ENCODE data around the gene BICRAL. TPM values are rescaled to one million over a fixed set of nuclear protein-coding genes. Genes with fewer than 3 reads are reported as not detected.
"Not testable (repeated sequence)": the region's sequence is repeated elsewhere in the genome, so short reads cannot be mapped to it uniquely, and the experiment has no call there.

BICRAL gene
- total RNA-seq, 3 donors from 2014 or later (not counting 1 experiment from before 2014, with no cell fraction given), result 31.1 to 43.4 (median 37.1) TPM

GRCh38 chr6:42769836-42770235 lies 12.0 kb upstream of the BICRAL start:
- H3K9me3 Mint-ChIP-seq, result no peaks in the 10 kb centered on the region
- H3K27ac ChIP-seq (ENCODE audit: low read length), result peak overlapping the region; percentile 98
- H3K9me3 ChIP-seq (ENCODE audit: control insufficient read depth, insufficient read depth, low read length), result no peaks in the 10 kb centered on the region
- peak overlapping the region; percentile 96 to 98 for H3K27ac Mint-ChIP-seq
- ATAC-seq (no peak), DNase-seq (peak in 1 of 2 donors; percentile 41)
- H3K27me3 ChIP-seq (ENCODE audit: control insufficient read depth, insufficient read depth, low read length), result no peaks in the 10 kb centered on the region
- peaks cover 75 to 79% of the 10 kb centered on the region in 2 donors for H3K4me1 Mint-ChIP-seq
- intact Hi-C loops (cut with micrococcal nuclease), result loop anchor here (5.0 kb wide), 2 partner anchors 52 to 612 kb away; no protein-coding TSS in a partner anchor
- peaks cover 0 to 3% of the 10 kb centered on the region in 2 donors for H3K27me3 Mint-ChIP-seq (ENCODE audit: low read depth in 2 of 2)
- no peak for TF ChIP-seq CTCF (IDR thresholded peaks at IDR 0.05)
- H3K4me3 Mint-ChIP-seq, result peak overlapping the region; percentile 38
- no peaks in the 10 kb centered on the region for H3K36me3 ChIP-seq (ENCODE audit: control insufficient read depth, insufficient read depth, low read length)
- peaks cover 73% of the 10 kb centered on the region for H3K4me1 ChIP-seq (ENCODE audit: control insufficient read depth, insufficient read depth, low read length)
- WGBS (ENCODE audit: insufficient coverage), result 100% methylated on average over 2 of the region's 2 CpGs
- H3K4me3 ChIP-seq (ENCODE audit: low read length), result no peak overlapping the region
- H3K36me3 Mint-ChIP-seq, result no peaks in the 10 kb centered on the region

- no peaks in the 10 kb centered on the region for H3K9me3 ChIP-seq (ENCODE audit: control insufficient read depth, insufficient read depth, low read length)
- no peaks in the 10 kb centered on the region for H3K27me3 ChIP-seq (ENCODE audit: control insufficient read depth, insufficient read depth, low read length)
- no peaks in the 10 kb centered on the region for H3K9me3 Mint-ChIP-seq
- peaks cover 78% of the 10 kb centered on the region for H3K4me1 ChIP-seq (ENCODE audit: control insufficient read depth, insufficient read depth, low read length)
- H3K4me3 ChIP-seq (ENCODE audit: low read length), result peak overlapping the region; percentile 17
- no peak for TF ChIP-seq CTCF (IDR thresholded peaks at IDR 0.05)
- H3K36me3 Mint-ChIP-seq, result no peaks in the 10 kb centered on the region
- intact Hi-C loops (cut with micrococcal nuclease), result loop anchor here (1.0 to 5.0 kb wide), 4 partner anchors 11 to 611 kb away; partner anchors contain the start of genes BICRAL and TBCC
- WGBS (ENCODE audit: insufficient coverage), result 19% methylated on average over 2 of the region's 3 CpGs
- ATAC-seq (peak; percentile 14 to 29 (median 20)), DNase-seq (peak in 1 of 2 donors; percentile 79)
- peak overlapping the region; percentile 96 to 98 for H3K27ac Mint-ChIP-seq
- H3K36me3 ChIP-seq (ENCODE audit: control insufficient read depth, insufficient read depth, low read length), result no peaks in the 10 kb centered on the region
- H3K27ac ChIP-seq (ENCODE audit: low read length), result peak overlapping the region; percentile 98
- peak overlapping the region; percentile 92 for H3K4me3 Mint-ChIP-seq
- peaks cover 68 to 69% of the 10 kb centered on the region in 2 donors for H3K4me1 Mint-ChIP-seq
- H3K27me3 Mint-ChIP-seq (ENCODE audit: low read depth in 2 of 2), result peaks cover 0 to 3% of the 10 kb centered on the region in 2 donors
Measured at GRCh38 chr6:42771741-42772100, 10.1 kb upstream of the BICRAL start.

- peaks cover 67% of the 10 kb centered on the region for H3K4me1 ChIP-seq (ENCODE audit: control insufficient read depth, insufficient read depth, low read length)
- ATAC-seq (no peak), DNase-seq (peak in 1 of 2 donors; percentile 62)
- 98% methylated on average over 4 of the region's 4 CpGs for WGBS (ENCODE audit: insufficient coverage)
- H3K36me3 ChIP-seq (ENCODE audit: control insufficient read depth, insufficient read depth, low read length), result no peaks in the 10 kb centered on the region
- peaks cover 52 to 57% of the 10 kb centered on the region in 2 donors for H3K4me1 Mint-ChIP-seq
- H3K27me3 ChIP-seq (ENCODE audit: control insufficient read depth, insufficient read depth, low read length), result no peaks in the 10 kb centered on the region
- no peak for TF ChIP-seq CTCF (IDR thresholded peaks at IDR 0.05)
- H3K27ac ChIP-seq (ENCODE audit: low read length), result peak overlapping the region; percentile 80
- H3K27me3 Mint-ChIP-seq (ENCODE audit: low read depth in 2 of 2), result peaks cover 0 to 3% of the 10 kb centered on the region in 2 donors
- peak overlapping the region; percentile 92 to 94 for H3K27ac Mint-ChIP-seq
- H3K36me3 Mint-ChIP-seq, result no peaks in the 10 kb centered on the region
- intact Hi-C loops (cut with micrococcal nuclease), result loop anchor here (5.0 kb wide), 2 partner anchors 48 to 608 kb away; no protein-coding TSS in a partner anchor
- no peaks in the 10 kb centered on the region for H3K9me3 ChIP-seq (ENCODE audit: control insufficient read depth, insufficient read depth, low read length)
- no peak overlapping the region for H3K4me3 ChIP-seq (ENCODE audit: low read length)
- H3K9me3 Mint-ChIP-seq, result no peaks in the 10 kb centered on the region
- H3K4me3 Mint-ChIP-seq, result peak overlapping the region; percentile 82
Measured at GRCh38 chr6:42774201-42774600, 7.7 kb upstream of the BICRAL start.

- H3K27ac Mint-ChIP-seq, result peak overlapping the region; percentile 92 to 94
- Histone ChIP-seq H3K27ac (ENCODE audit: low read length) (peak overlapping the region; percentile 80), H3K4me1 (ENCODE audit: control insufficient read depth, insufficient read depth, low read length) (peaks cover 60% of the 10 kb centered on the region)
- peaks cover 44 to 50% of the 10 kb centered on the region in 2 donors for H3K4me1 Mint-ChIP-seq
- not testable (repeated sequence) for H3K9me3 Mint-ChIP-seq; H3K9me3 ChIP-seq (ENCODE audit: control insufficient read depth, insufficient read depth, low read length); H3K4me3 ChIP-seq (ENCODE audit: low read length); H3K36me3 ChIP-seq (ENCODE audit: control insufficient read depth, insufficient read depth, low read length); H3K36me3 Mint-ChIP-seq; H3K27me3 Mint-ChIP-seq (ENCODE audit: low read depth in 2 of 2); H3K27me3 ChIP-seq (ENCODE audit: control insufficient read depth, insufficient read depth, low read length)
- WGBS (ENCODE audit: insufficient coverage), result 27% methylated on average over 10 of the region's 10 CpGs
- ATAC-seq, result peak; percentile 41 to 55 (median 41)
- DNase-seq, result peak; percentile 44 to 83
- intact Hi-C loops (cut with micrococcal nuclease), result loop anchor here (1.0 to 5.0 kb wide), 3 partner anchors 9 to 607 kb away; no protein-coding TSS in a partner anchor
- H3K4me3 Mint-ChIP-seq, result peak overlapping the region; percentile 82
Measured at GRCh38 chr6:42774821-42775487, 6.9 kb upstream of the BICRAL start.

Measured in natural killer cell (primary cell).